GM18951 (cell line): ENCODE measurements around the gene TAB2.
"Not testable (repeated sequence)": the region's sequence is repeated elsewhere in the genome, so short reads cannot be mapped to it uniquely, and the experiment has no call there.

Experiments used
- POLR2A ChIP-seq: IDR thresholded peaks from 4 replicates; pipeline ENCODE4 v1.6.1; 2011; ENCODE audit warnings: mild to moderate bottlenecking; ENCODE audit not compliant: insufficient read length, insufficient read depth; ENCODE audit errors: extremely low read depth
- in situ Hi-C: fragments of 300-500 bp; cut with MboI; formaldehyde crosslinking; loops from one replicate; pipeline ENCODE4 v1.12.0; 2022; ENCODE audit warnings: low sequenced_read_pairs, mixed read lengths, inconsistent platforms; ENCODE audit not compliant: unreplicated experiment

The TAB2 gene

DNA sequence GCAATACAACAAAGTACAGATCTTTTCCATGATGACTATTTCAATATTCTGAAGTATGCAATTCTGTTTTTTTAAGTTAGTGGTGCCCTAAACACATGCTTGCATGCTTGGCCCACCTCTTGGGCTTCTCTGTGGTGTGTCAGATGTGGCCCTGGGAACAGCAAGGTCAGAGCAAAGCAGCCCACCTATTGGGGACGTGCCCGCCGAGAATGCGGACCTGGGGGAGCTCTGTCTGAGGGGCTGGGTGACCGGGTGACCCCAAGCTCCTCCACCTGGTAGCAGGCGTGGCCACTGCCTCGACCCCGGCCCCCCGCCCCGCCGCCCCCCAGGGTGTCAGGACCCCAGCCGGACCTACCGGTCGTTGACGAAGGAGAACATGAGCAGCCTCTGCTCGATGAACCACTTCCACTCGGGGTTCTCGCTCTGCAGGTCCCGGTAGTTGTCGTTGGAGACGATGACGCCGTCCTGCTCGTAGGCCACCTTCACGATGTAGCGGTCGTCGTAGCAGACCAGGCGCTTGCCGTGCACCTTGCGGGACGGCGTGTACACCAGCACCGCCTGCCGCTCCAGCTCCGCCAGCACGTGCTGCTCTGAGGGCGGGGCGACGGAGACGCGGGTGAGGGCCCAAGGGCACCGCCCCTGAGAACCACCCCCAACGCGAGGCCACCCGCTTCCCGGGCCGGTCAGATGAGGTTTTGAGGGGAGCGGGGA is 139.0 kb downstream of the TAB2 start:
- in situ Hi-C loops: no loop called here
- TF ChIP-seq POLR2A: no peak

DNA sequence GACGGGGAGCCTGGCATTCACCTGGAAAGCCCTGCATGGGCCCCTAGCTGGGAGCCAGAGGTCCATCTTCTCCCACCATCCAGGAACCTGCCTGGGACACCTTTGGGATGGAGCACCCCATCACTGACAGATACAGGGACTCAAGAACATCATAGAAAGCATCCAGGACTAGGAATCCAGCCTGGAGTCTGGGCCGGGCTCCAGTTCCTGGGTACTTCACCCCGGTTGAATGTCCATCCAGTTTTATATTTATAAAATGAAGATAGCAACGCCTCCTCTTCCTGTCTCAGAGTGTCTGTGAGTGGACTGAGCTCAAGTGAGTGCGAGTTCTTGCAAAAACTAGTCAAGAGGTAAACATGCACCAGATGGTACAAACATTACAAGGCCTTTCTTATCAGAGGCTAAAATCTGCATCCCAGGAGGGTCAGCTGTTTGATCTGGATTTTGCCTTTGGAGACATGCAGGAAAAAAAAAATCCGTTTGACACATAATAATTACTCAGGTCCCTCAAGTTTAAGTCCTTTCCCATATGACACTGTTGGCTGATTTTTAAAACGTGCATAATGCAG is 139.9 kb downstream of the TAB2 start:
- no peak for TF ChIP-seq POLR2A
- in situ Hi-C loops: no loop called here

DNA sequence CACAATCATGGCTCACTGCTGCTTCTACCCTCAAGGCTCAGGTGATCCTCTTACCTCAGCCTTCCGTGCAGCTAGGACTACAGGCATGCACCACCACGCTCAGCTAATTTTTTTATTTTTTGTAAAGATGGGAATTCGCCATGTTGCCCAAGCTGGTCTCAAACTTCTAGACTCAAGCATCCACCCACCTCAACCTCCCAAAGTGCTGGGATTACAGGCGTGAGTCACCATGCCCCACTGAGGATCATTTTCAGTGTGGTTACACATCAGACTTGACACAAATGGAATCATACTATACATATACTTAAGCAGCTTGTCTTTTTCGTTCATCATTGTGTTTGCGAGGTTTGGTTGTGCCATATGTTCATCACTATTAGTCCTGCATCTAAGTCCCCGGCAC is 140.7 kb downstream of the TAB2 start:
- TF ChIP-seq POLR2A: no peak
- in situ Hi-C loops: no loop called here

DNA sequence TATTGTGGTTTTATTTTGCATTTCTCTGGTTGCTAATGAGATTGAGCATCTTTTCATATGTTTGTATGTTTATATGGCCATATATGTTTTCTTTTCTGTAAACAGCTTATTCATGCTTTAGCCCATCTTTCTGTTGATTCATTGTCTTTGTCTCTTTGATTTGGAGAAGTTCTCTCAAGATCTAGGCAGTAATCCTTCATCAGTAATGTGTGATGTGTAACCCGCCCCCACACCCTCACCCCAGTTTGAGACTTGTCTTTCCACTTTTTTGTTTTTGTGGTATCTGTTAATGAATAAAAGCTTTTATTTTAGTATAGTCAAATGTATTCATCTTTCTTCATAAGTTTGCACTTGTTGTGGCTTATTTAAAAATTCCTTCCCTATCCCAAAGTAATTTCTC is 141.3 kb downstream of the TAB2 start:
- no peak for TF ChIP-seq POLR2A
- in situ Hi-C loops: no loop called here

DNA sequence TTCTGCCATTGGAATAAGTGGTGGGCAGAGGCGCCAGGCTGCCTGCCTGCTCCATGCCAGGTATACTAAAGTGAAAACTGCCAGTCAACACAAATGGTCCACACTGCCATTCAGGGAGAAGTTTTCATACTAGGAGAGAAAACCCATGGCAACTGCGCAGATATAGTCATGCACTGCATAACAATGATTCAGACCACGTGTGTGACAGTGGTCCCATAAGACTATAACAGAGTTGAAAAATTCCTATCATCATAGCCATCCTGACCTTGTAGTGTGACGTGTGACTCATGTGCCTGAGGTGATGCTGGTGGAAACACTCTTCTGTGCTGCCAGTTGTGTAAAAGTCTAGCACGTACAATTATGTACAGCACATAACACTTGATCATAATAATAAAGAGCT is 142.2 kb downstream of the TAB2 start:
- in situ Hi-C loops: no loop called here
- TF ChIP-seq POLR2A: no peak

DNA sequence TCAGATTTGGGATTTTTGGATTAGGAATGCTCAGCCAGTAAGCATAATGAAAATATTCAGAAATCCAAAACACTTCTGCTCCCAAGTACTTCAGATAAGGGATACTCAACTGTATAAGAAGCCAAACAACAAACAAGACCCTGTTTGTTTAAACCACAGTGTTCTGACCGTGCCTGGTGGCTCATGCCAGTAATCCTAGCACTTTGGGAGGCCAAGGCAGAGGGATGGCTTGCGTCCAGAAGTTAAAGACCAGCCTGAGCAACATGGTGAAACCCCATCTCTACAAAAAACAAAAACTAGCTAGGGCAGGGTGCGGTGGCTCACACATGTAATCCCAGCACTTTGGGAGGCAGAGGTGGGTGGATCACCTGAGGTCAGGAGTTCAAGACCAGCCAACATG is 142.7 kb downstream of the TAB2 start:
- in situ Hi-C loops: not testable (repeated sequence)
